HuH-7.5 (cell line): ENCODE results near the gene KCNH3.
"Not testable (repeated sequence)": the region's sequence is repeated elsewhere in the genome, so short reads cannot be mapped to it uniquely, and the experiment has no call there.

ENCODE experiments used
- DNase-seq: peaks from one replicate; pipeline ENCODE4 v3.0.0; 2011; ENCODE audit warnings: low spot score

KCNH3 gene

DNA sequence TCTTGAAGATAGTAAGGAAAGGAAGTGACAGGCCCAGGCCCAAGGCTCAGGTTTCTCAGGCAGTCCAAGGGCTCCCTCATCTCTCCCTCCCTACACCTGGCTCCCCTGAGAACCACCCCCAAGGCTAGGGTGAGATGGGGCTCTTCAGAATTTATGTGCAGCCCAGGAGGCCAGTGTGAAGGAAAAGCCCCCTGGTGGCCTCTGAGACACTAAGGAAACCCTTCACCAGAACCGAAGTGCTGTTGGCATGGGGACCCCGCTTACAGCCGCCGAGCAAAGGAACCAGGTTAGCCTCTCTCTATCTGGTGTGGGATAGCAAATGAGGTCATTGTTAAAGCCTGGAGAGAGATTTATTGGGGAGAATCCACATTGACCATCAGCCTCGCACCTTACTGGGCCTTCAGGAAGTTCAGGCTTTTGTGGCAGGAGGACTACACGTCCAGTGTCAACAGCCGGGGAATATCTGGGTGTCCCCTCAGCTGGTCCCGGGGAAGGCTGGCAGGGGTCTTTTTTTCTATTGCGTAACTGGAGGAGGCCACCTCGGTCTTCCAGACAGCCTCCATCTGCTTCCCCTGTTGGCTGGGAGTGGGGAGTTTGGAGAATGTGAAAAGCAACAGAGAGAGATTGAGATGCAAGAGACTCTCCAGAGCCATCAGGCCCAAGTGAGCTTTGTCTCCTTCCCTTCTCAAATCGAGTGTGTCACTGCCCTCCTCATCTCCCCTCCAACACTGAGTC, 48.5 kb downstream of the KCNH3 start:
- DNase-seq = peak; percentile 23

DNA sequence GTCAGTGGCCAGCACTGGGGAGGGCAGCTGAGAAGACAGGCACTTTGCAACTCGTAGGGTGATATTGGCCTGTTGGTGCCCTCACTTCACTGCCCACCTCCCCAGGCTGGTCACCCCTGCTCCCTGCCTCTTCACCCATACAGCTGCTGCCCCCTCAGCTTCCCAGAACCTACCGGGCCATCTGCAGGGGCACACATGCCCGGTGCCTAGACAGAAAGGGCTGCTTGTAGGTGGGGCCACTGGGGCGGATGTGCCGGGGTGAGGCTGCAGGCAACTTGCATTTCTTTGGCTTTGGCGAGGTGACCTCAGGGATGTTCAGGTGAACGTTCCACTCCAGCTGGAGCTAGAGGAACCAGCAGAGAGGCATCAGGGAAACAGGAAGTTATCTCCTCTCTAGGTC, 49.5 kb downstream of the KCNH3 start:
- DNase-seq = no peak

DNA sequence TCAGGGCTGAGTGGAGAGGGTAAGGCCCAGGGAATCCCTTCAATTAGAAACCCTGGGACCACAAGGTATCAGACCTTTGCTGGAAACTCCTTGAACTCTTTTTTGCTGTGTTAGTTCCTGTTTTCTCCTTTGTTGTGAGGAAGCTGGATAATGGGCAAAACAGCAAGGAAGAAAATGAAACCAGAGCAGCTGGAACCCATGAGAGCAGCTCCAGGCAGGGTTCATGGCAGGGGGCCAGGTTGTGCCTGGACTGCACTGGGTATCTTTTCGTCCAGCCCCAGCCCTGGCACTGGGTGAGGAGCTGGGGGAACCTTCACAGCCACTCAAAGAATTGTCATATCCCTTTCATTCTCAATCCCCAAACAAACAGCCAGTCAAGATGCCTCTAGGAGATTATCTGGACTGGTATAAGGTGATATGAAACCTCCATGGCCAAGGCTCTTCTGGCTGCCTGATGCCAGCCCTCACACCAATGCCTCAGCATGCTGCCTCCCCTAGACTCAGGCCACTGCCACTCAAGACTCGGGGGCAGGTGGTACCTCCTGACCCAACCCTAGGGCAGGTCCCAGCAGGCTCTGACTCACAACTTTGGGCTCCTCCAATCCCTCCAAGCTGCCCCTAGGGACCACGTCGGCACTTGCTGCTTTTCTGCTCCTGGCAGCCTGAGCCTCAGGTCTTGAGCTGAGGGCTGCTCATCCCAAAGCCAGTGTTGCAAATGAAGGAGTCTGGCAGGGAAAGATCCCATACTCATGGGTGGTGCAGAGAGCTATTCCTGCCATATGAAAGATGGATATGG, 50.1 kb downstream of the KCNH3 start:
- no peak for DNase-seq

DNA sequence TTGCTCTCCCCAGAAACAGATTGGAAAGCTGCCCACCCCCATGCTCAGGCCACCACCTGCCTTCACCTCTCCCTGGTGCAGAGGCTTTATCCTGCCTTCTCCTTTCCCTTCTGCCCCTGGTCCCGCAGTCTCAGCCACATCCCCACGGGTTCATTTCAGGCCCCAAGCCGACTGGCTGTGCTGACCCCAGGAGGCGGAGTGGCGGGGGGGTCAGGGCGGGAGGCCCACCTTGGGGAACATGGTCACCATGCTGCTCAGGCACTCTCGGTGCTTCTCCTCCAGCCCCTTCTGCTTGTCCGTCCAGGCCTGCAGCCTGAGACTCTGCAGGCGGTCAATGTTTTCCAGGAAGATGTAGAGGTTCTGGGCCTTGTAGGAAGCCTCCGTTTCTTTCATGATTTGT, 59.7 kb downstream of the KCNH3 start:
- DNase-seq = no peak

DNA sequence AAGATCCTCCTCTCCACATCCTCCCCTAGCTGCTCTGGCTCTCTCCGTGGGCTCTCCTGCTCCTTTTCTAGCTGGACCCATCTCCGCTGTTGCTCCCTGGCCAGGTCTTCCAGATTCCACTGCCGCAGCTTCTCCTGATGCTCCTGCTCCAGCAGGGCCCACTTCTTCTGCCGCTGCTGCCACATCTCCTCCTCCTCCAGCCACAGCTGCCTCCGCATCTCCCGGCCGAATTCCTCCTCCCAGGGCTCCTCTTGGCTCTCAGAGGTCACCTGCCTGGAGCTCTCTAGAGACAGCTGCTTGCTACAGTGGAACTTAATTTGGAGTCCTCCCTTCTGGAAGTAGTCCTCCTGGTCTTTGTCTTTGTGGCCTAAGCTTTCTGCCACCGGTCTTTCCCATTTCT, 61.1 kb downstream of the KCNH3 start:
- no peak for DNase-seq

DNA sequence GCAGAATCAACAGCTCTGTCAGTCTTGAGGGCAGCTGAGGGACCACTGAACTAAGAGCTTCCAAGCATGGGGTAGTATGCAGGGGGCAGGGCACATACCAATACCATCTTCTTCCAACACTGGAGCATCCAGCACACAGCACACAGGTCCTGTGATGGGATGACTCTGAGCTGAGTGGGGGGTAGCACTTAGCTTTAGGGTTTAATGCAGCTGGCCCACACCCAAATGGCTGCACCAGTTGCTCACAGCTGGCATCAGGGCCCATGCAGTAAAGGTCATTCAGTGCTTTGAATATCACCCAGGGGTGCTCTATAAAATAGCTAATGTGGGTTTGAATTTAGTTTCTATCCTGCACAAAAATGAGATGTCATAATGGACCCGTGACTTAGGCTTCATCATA, 64.9 kb downstream of the KCNH3 start:
- no peak for DNase-seq

DNA sequence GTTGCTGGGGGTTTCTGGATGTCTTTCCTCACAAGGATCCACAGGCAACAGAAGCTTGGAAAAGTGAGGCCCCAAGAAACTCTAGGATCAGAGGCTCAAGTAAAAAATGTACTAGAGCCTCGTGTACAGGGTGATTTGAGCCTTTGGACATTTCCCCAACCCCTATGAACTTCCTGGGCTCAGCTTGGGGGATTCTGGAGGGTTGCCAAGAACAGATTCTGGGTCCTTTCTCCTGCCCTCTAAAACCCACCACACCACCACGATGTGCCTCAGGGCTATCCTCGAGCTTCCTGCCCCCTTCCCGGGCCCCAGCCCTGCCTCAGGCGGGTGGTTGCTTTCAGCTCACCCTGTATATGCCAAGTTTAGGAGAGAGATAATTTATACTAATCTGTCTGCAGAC, 66.0 kb downstream of the KCNH3 start:
- no peak for DNase-seq

DNA sequence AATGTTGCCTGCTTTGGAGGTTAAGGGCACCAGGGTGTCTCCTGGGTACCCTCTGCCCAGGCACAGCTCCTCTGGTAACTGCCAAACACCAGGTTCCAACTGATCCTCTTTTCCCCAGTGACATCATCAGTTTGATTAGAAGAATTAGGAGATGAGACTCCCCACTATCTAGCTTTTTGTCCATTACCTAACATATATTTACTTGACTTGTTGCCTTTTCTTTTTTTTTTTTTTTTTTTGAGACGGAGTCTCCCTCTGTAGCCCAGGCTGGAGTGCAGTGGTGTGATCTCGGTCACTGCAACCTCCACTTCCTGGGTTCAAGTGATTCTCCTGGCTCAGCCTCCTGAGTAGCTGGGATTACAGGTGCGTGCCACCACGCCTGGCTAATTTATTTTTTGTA, 66.7 kb downstream of the KCNH3 start, which contains the start of gene FAM186B:
TSS of gene FAM186B (minus strand) at position 101 of the 400 bp plus-strand sequence. CDS start 162 bp downstream, outside the sequence.
- DNase-seq = not testable (repeated sequence)
